ENCODE results near the gene SLIRP.

GRCh38 chr14:77717608-77718305 lies 9.9 kb downstream of the SLIRP start:
- TF ChIP-seq CTCF (IDR thresholded peaks at IDR 0.05) (no peak), POLR2A (IDR thresholded peaks at IDR 0.05) (no peak)

Measured in adrenal gland (tissue), 5 donors.